GM12878 (cell line): ENCODE data around the gene SKIC8. TPM values are rescaled to one million over a fixed set of nuclear protein-coding genes. Genes with fewer than 3 reads are reported as not detected.

Experiments
- ATAC-seq: fragments of 200-7000 bp; cut with Tn5 transposase; 3 replicates; pipeline ENCODE4 v1.9.1; 2020; ENCODE audit warnings: mild to moderate bottlenecking, moderate library complexity
- BruUV-seq: library from RNA; stranded (reverse); fragments of 400-500 nt; replicated peaks from 2 replicates; lab custom pipeline; 2021; lab: Mats Ljungman, UMichigan
- CTCF ChIA-PET: fragments of 300-600 bp; sonication (Branson Sonifier 250); formaldehyde crosslinking; extraction: SDS; loops from one replicate; lab custom pipeline; 2021; ENCODE audit warnings: inconsistent platforms; lab: Yijun Ruan, JAX
- POLR2A ChIA-PET: fragments of 350-600 bp; formaldehyde crosslinking; extraction: SDS; loops from one replicate; lab custom pipeline; 2021; ENCODE audit warnings: inconsistent platforms; lab: Charles Lee
- RAD21 ChIA-PET: fragments of 300-600 bp; sonication (Branson Sonifier 250); formaldehyde crosslinking; loops from one replicate; lab custom pipeline; 2023; ENCODE audit warnings: antibody characterized with exemption; ENCODE audit not compliant: unreplicated experiment; lab: Charles Lee
- SMC1A ChIA-PET: fragments of 300-600 bp; sonication (Branson Sonifier 250); formaldehyde crosslinking; loops from one replicate; lab custom pipeline; 2023; ENCODE audit not compliant: unreplicated experiment, uncharacterized antibody; lab: Charles Lee
- DNase-seq: peaks from one replicate; pipeline ENCODE4 v3.0.0-alpha.2; 2011; ENCODE audit warnings: low read depth, low spot score
- FAIRE-seq: peaks from 3 replicates; lab custom pipeline; 2011; peaks lifted over from hg19 to GRCh38; lab: Jason Lieb, UNC
- H2AFZ ChIP-seq: 2 replicates; pipeline ENCODE4 v1.6.0; 2011; ENCODE audit warnings: low read depth, low read length, control low read depth; ENCODE audit not compliant: control insufficient read depth
- H3K27ac ChIP-seq: 2 replicates; pipeline ENCODE4 v1.5.1; 2011; ENCODE audit warnings: control low read depth; ENCODE audit not compliant: control insufficient read depth, insufficient read depth
- H3K27me3 ChIP-seq, 2 experiments: replicated peaks in 1 of 2; 2 replicates each; pipeline versions ENCODE4 v1.6.0 to v1.6.1; 2011; ENCODE audit warnings: low read length in 1 of 2; ENCODE audit not compliant: control insufficient read depth in 2 of 2, insufficient read depth in 2 of 2
- H3K36me3 ChIP-seq, 2 experiments: 2 replicates each; pipeline ENCODE4 v1.5.1; 2011; ENCODE audit warnings: low read length in 1 of 2; ENCODE audit not compliant: control insufficient read depth in 2 of 2, insufficient read depth in 2 of 2
- H3K4me1 ChIP-seq: 2 replicates; pipeline ENCODE4 v1.6.1; 2011; ENCODE audit warnings: mild to moderate bottlenecking, low read length, moderate library complexity, mixed read lengths; ENCODE audit not compliant: control insufficient read depth, insufficient read depth
- H3K4me2 ChIP-seq: 2 replicates; pipeline ENCODE4 v1.6.0; 2011; ENCODE audit warnings: control low read depth; ENCODE audit not compliant: control insufficient read depth, insufficient read depth
- H3K4me3 ChIP-seq: fragments of 200-600 bp; sonication (generic); 2 replicates; pipeline ENCODE4 v1.5.1; 2016
- H3K79me2 ChIP-seq: 2 replicates; pipeline ENCODE4 v1.6.0; 2011; ENCODE audit warnings: low read length; ENCODE audit not compliant: control insufficient read depth, insufficient read depth
- H3K9ac ChIP-seq: 2 replicates; pipeline ENCODE4 v1.8.0; 2011; ENCODE audit warnings: low read length, control low read depth, mixed read lengths; ENCODE audit not compliant: control insufficient read depth, insufficient read depth
- H3K9me3 ChIP-seq: replicated peaks from 3 replicates; pipeline ENCODE4 v1.5.1; 2011; ENCODE audit warnings: mild to moderate bottlenecking, low read length; ENCODE audit not compliant: control insufficient read depth, insufficient read depth
- H4K20me1 ChIP-seq: 2 replicates; pipeline ENCODE4 v1.6.0; 2011; ENCODE audit not compliant: control insufficient read depth, insufficient read depth
- CHD1 ChIP-seq: IDR thresholded peaks from 2 replicates; pipeline ENCODE4 v1.6.1; 2012; ENCODE audit warnings: low read depth, low read length, improper control_type of control experiment
- FOXK2 ChIP-seq: fragments of 450-650 bp; IDR thresholded peaks from 2 replicates; pipeline ENCODE4 v1.6.1; 2017; ENCODE audit warnings: mild to moderate bottlenecking, moderate library complexity
- MTA2 ChIP-seq: fragments of 450-650 bp; IDR thresholded peaks from 2 replicates; pipeline ENCODE4 v1.6.1; 2016; ENCODE audit warnings: low read depth, mild to moderate bottlenecking, moderate library complexity
- MYC ChIP-seq: IDR thresholded peaks from 2 replicates; pipeline ENCODE4 v1.6.1; 2011; ENCODE audit warnings: mild to moderate bottlenecking, low read length, moderate library complexity, inconsistent platforms; ENCODE audit not compliant: insufficient read depth, insufficient replicate concordance, insufficient read length, severe bottlenecking
- SPI1 ChIP-seq: IDR thresholded peaks from 2 replicates; pipeline ENCODE4 v1.6.1; 2011; ENCODE audit warnings: low read depth, mild to moderate bottlenecking, low read length, moderate library complexity, borderline replicate concordance; ENCODE audit not compliant: insufficient read depth
- SUZ12 ChIP-seq: fragments of 200-600 bp; sonication (generic); IDR thresholded peaks from one replicate; pipeline ENCODE4 v1.6.1; 2018; ENCODE audit warnings: antibody characterized with exemption, mild to moderate bottlenecking; ENCODE audit not compliant: unreplicated experiment
- YY1 ChIP-seq: IDR thresholded peaks from 2 replicates; pipeline ENCODE4 v1.6.1; 2011; ENCODE audit warnings: low read depth, mild to moderate bottlenecking, low read length
- WGBS: methylation state at CpG from one replicate; pipeline ENCODE4 v1.1.6; 2016; ENCODE audit warnings: low lambda C conversion rate; ENCODE audit not compliant: insufficient replicate concordance, insufficient coverage; ENCODE audit errors: missing lambda C conversion rate; 5-methylcytosine and 5-hydroxymethylcytosine counted together
- in situ Hi-C: fragments of 300-500 bp; cut with MboI; formaldehyde crosslinking; loops from 9 replicates; pipeline ENCODE4 v1.14.3; 2018; ENCODE audit warnings: mixed read lengths
- intact Hi-C: fragments of 100-400 bp; cut with micrococcal nuclease; formaldehyde crosslinking; loops from one replicate; pipeline ENCODE4 v1.14.2; 2022; ENCODE audit not compliant: unreplicated experiment
- polyA plus RNA-seq, 11 experiments: library from polyadenylated mRNA; depleted of rRNA in 4 of 11; unstranded in 6 of 11; stranded (reverse) in 5 of 11; fragments of >200 nt; fragmentation: Nextera tagmentation in 4 of 11; fragmentation: Illumina TruSeq in 1 of 11; extraction: Ambion mirVana in 4 of 11; extraction: Trizol in 1 of 11; gene quantifications; 1 replicate in 1 of 11; 2 replicates in 10 of 11; pipeline versions ENCODE4 v1.2.1 to v1.2.3, GENCODE V29; 2011 to 2016; ENCODE audit warnings: inconsistent platforms in 2 of 11, missing spikeins in 2 of 11, low read depth in 1 of 11
- total RNA-seq, 4 experiments: library from RNA; depleted of rRNA in 3 of 4; stranded (reverse); fragments of >200 nt in 3 of 4; fragmentation: Illumina TruSeq in 1 of 4; extraction: Trizol in 1 of 4; gene quantifications; 2 replicates each; pipeline versions ENCODE4 v1.2.1 to v1.2.3, GENCODE V29; 2013 to 2021
- TF ChIP-seq, protein P1 (sequence below): fragments of 450-650 bp; IDR thresholded peaks from 2 replicates; pipeline ENCODE4 v1.6.1; 2016; ENCODE audit warnings: mild to moderate bottlenecking
- TF ChIP-seq, protein P2 (sequence below): fragments of 450-650 bp; IDR thresholded peaks from 2 replicates; pipeline ENCODE4 v1.6.1; 2016; ENCODE audit warnings: mild to moderate bottlenecking, moderate library complexity, borderline replicate concordance
- TF ChIP-seq, protein P3 (sequence below): IDR thresholded peaks from 2 replicates; pipeline ENCODE4 v1.6.1; 2011; ENCODE audit warnings: mild to moderate bottlenecking, low read depth, low read length, moderate library complexity; ENCODE audit not compliant: insufficient replicate concordance

Gene SKIC8
- total and polyA plus RNA-seq, 10 of the 15 experiments (the other 5 are each of a cell fraction or from before 2014, with no cell fraction given) = 57.0 to 288 (median 128) TPM

DNA sequence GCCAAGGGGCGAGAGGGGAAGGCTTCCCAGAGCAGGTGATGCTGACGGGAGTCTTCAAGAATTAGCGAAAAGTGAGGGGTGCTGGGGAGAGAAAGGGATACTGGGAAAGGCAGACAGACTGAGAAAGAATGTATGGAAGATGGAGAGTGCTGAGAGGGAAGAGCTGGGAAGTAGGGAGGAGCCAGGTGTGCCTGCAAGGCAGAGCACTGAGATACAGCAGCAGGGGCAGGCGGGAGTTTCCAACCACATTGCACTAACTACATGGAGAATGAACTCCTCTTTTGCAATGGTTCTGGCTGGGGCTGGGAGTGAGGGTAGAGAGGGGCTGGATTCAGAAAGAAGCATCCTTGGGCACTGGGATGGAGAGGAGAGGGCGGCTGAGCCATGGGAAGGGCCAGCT is 24.7 kb upstream of the SKIC8 start:
- Histone ChIP-seq H3K4me3 (no peak overlapping the region), H3K27me3 (0 out of 4 replicates have a peak, but pooled peaks cover 0 to 1% of the 10 kb centered on the region in 2 experiments), H3K9ac (no peak overlapping the region), H3K4me1 (no peaks in the 10 kb centered on the region), H3K27ac (no peak overlapping the region), H3K36me3 (no peaks in the 10 kb centered on the region), H2AFZ (no peak overlapping the region), H3K9me3 (no peaks in the 10 kb centered on the region), H4K20me1 (no peaks in the 10 kb centered on the region), H3K79me2 (no peaks in the 10 kb centered on the region), H3K4me2 (no peak overlapping the region)
- ChIA-PET RAD21 (no interaction called here), CTCF (interaction anchor here (1.1 kb wide), 1 partner anchor 9 kb away, joined by 3 read pairs; no protein-coding TSS in a partner anchor), SMC1A (no interaction called here), POLR2A (no interaction called here)
- in situ Hi-C loops (no loop called here), intact Hi-C loops (no loop called here)
- no peak for DNase-seq
- ATAC-seq = no peak
- WGBS = 30% methylated on average over 5 of the region's 5 CpGs
- no peak for FAIRE-seq
- no TSS peak for BruUV-seq
- TF ChIP-seq CHD1 = no peak
- TF ChIP-seq, protein P1, sequence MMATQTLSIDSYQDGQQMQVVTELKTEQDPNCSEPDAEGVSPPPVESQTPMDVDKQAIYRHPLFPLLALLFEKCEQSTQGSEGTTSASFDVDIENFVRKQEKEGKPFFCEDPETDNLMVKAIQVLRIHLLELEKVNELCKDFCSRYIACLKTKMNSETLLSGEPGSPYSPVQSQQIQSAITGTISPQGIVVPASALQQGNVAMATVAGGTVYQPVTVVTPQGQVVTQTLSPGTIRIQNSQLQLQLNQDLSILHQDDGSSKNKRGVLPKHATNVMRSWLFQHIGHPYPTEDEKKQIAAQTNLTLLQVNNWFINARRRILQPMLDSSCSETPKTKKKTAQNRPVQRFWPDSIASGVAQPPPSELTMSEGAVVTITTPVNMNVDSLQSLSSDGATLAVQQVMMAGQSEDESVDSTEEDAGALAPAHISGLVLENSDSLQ = no peak

DNA sequence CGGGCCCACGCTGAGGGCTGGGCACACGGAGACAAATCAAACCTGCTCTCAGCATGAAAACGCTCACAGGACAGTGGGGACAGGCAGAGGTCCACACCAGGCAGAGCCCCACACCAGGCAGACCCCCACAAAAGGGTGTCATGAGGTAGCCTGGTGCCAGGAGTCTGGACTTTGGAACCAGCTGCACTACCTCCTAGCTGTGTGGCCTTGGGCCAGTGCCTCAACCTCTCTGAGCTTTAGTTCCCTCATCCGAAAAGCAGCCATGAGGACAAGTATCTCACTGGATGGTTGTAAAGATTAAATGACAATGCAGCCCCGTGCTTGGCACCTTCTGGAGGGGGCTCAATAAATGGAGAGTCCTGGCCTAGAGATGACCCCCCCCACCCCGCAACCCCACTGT is 24.3 kb upstream of the SKIC8 start:
- CTCF ChIA-PET = no interaction called here
- Histone ChIP-seq H2AFZ (no peak overlapping the region), H4K20me1 (no peaks in the 10 kb centered on the region), H3K4me3 (no peak overlapping the region), H3K27ac (no peak overlapping the region), H3K9me3 (no peaks in the 10 kb centered on the region), H3K4me1 (no peaks in the 10 kb centered on the region), H3K9ac (no peak overlapping the region), H3K4me2 (no peak overlapping the region), H3K79me2 (no peaks in the 10 kb centered on the region), H3K36me3 (no peaks in the 10 kb centered on the region), H3K27me3 (0 out of 4 replicates have a peak, but pooled peaks cover 0 to 1% of the 10 kb centered on the region in 2 experiments)
- no peak for ATAC-seq
- no TSS peak for BruUV-seq
- RAD21 ChIA-PET = no interaction called here
- SMC1A ChIA-PET = interaction anchor here (1.3 kb wide), 1 partner anchor 99 kb away, joined by 3 read pairs; no protein-coding TSS in a partner anchor
- POLR2A ChIA-PET = no interaction called here
- 24% methylated on average over 7 of the region's 7 CpGs for WGBS
- FAIRE-seq = no peak
- DNase-seq = no peak
- in situ Hi-C loops = no loop called here
- intact Hi-C loops = no loop called here
- no peak for TF ChIP-seq SUZ12
- TF ChIP-seq SPI1 = no peak
- TF ChIP-seq, protein P2, sequence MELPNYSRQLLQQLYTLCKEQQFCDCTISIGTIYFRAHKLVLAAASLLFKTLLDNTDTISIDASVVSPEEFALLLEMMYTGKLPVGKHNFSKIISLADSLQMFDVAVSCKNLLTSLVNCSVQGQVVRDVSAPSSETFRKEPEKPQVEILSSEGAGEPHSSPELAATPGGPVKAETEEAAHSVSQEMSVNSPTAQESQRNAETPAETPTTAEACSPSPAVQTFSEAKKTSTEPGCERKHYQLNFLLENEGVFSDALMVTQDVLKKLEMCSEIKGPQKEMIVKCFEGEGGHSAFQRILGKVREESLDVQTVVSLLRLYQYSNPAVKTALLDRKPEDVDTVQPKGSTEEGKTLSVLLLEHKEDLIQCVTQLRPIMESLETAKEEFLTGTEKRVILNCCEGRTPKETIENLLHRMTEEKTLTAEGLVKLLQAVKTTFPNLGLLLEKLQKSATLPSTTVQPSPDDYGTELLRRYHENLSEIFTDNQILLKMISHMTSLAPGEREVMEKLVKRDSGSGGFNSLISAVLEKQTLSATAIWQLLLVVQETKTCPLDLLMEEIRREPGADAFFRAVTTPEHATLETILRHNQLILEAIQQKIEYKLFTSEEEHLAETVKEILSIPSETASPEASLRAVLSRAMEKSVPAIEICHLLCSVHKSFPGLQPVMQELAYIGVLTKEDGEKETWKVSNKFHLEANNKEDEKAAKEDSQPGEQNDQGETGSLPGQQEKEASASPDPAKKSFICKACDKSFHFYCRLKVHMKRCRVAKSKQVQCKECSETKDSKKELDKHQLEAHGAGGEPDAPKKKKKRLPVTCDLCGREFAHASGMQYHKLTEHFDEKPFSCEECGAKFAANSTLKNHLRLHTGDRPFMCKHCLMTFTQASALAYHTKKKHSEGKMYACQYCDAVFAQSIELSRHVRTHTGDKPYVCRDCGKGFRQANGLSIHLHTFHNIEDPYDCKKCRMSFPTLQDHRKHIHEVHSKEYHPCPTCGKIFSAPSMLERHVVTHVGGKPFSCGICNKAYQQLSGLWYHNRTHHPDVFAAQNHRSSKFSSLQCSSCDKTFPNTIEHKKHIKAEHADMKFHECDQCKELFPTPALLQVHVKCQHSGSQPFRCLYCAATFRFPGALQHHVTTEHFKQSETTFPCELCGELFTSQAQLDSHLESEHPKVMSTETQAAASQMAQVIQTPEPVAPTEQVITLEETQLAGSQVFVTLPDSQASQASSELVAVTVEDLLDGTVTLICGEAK = no peak
- TF ChIP-seq FOXK2 = no peak
- no peak for TF ChIP-seq MYC
- TF ChIP-seq MTA2 = no peak
- no peak for TF ChIP-seq YY1
- TF ChIP-seq, protein P3, sequence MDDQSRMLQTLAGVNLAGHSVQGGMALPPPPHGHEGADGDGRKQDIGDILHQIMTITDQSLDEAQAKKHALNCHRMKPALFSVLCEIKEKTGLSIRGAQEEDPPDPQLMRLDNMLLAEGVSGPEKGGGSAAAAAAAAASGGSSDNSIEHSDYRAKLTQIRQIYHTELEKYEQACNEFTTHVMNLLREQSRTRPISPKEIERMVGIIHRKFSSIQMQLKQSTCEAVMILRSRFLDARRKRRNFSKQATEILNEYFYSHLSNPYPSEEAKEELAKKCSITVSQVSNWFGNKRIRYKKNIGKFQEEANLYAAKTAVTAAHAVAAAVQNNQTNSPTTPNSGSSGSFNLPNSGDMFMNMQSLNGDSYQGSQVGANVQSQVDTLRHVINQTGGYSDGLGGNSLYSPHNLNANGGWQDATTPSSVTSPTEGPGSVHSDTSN = no peak
